GM12873 (cell line): ENCODE results near the gene MED16.
A peak's percentile ranks its signal among the peaks of the same experiment; 100 is the strongest.

Source experiments
- CTCF ChIP-seq: IDR thresholded peaks from 2 replicates; pipeline ENCODE4 v1.5.1; 2012; ENCODE audit warnings: low read depth, mild to moderate bottlenecking, moderate library complexity, low read length, control low read depth; ENCODE audit not compliant: insufficient read depth; ENCODE audit errors: missing control alignments

Gene MED16

DNA sequence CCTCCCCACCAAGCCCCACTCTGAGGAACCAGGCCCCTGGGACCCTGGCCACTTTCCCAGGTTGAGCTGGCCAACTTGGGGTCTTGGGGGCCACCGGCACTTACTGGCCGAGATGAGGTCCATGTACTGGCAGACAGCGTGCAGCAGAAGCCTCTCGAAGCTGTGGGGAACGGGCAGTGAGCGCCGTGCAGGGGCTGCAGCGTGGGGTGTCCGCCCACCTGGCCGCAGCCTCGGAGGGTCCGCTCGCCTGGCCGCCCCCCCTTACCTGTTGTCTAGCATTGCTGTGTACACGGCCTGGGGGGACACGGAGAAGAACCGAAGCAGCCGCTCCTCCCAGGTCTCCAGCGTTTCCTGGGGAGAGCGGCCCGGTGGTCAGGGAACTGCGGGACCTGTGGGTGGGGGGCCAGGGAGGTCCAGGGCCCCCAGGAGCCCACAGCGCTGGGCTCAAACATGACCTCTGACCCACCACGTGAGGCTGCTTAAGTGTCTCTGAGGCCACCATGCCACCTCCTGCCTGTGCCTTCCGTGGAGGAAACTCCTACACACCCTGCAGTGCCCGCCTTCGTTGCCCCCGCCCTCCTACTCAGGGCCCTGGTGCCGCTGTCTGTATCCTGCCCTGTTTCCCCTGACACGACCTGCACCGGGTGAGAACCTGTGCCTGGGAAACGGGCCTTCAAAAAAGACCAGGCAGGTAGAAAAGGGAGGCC is 6.5 kb upstream of the MED16 start:
- no peak for TF ChIP-seq CTCF

DNA sequence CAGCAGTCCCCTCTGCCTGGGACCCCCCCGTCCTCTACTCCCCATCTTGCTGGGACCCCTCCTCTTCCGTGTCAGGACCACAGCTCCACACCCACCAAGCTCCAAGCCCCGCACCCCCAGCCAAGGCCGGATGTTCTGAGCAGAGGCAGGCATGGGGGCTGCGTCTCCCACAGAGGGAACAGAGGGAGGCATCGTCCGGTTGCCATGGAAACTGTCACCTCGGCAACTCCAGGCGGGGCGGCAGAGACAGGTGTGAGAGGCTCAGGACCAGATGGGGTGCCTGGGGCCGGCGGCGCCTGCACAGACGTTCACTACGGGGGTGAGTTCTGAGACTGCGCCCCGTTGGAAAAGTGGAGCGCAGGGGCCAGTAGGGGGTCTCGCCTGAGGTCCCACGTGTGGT is 5.7 kb upstream of the MED16 start:
- TF ChIP-seq CTCF: no peak

- peak; percentile 18 for TF ChIP-seq CTCF
Observed at GRCh38 chr19:897442-898039, 4.6 kb upstream of the MED16 start.

GRCh38 chr19:896999-897398 is 4.0 kb upstream of the MED16 start:
- no peak for TF ChIP-seq CTCF

DNA sequence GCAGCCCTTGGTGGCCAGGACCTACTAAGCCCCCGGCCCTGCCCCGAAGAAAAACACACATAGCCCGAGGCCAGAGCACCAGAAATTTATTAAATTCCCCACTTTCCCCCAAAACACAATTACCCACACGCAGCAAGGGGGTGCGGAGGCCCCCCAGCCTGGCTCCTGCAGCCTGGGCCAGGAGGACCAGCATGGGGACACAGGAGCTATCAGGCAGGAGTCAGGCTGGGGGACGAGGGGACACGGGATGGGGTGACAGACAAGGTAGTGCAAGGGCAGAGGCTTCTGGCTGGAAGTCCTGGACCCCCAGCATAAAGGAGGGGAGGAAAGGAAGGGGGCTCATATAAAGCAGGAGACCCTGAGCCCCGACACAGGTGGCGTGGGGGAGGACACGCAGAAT is 3.4 kb upstream of the MED16 start:
- no peak for TF ChIP-seq CTCF

- TF ChIP-seq CTCF: no peak
Observed at GRCh38 chr19:892243-892893, 619 bp downstream of the MED16 start.

GRCh38 chr19:890831-891230 is 2.2 kb downstream of the MED16 start:
- no peak for TF ChIP-seq CTCF
